Measurements from ENCODE around the gene STRAP. TPM values are rescaled to one million over a fixed set of nuclear protein-coding genes. Genes with fewer than 3 reads are reported as not detected.

The STRAP gene
- total RNA-seq, 1 experiment from 2014 or later = 210 TPM

- Histone ChIP-seq H4K8ac (replicated peaks; ENCODE audit: insufficient read length, low read depth, low read length) (no peak overlapping the region), H2BK5ac (ENCODE audit: insufficient read length, low read length) (no peak overlapping the region), H2AK5ac (ENCODE audit: insufficient read length, low read length) (no peak overlapping the region), H3K14ac (ENCODE audit: insufficient read depth, low read length) (no peak overlapping the region), H4K20me1 (ENCODE audit: control insufficient read depth, insufficient read depth, insufficient read length) (no peaks in the 10 kb centered on the region), H2BK12ac (ENCODE audit: insufficient read length, low read depth, low read length) (no peak overlapping the region), H3K4me2 (ENCODE audit: insufficient read depth, insufficient read length, low read length) (no peak overlapping the region), H2BK20ac (ENCODE audit: low read depth, low read length, poor library complexity, severe bottlenecking) (no peak overlapping the region), H3K27ac (ENCODE audit: insufficient read length, low read depth, low read length) (no peak overlapping the region), H2BK120ac (ENCODE audit: low read depth, low read length, poor library complexity, severe bottlenecking) (no peak overlapping the region), H4K91ac (ENCODE audit: insufficient read length, low read depth, low read length) (no peak overlapping the region), H3K9ac (ENCODE audit: extremely low read depth, insufficient read length, low read length) (no peak overlapping the region), H3K4ac (ENCODE audit: low read depth, low read length) (no peak overlapping the region), H3K4me1 (ENCODE audit: insufficient read depth, low read length) (no peaks in the 10 kb centered on the region), H3K23ac (ENCODE audit: insufficient read length, low read depth, low read length) (no peak overlapping the region), H3T11ph (ENCODE audit: low read length) (no peak overlapping the region), H3K56ac (ENCODE audit: insufficient read length, low read depth, low read length) (no peak overlapping the region), H3K9me3 (ENCODE audit: control insufficient read depth, low read depth, low read length) (no peaks in the 10 kb centered on the region), H3K27me3 (ENCODE audit: insufficient read depth, low read length) (no peaks in the 10 kb centered on the region), H4K5ac (ENCODE audit: insufficient read length, low read depth, low read length) (no peak overlapping the region), H2BK15ac (ENCODE audit: low read depth, low read length) (no peak overlapping the region), H2AFZ (ENCODE audit: low read length) (no peak overlapping the region), H3K23me2 (ENCODE audit: insufficient read length, low read depth, low read length, poor library complexity, severe bottlenecking) (no peaks in the 10 kb centered on the region), H3K79me2 (ENCODE audit: insufficient read depth, low read length) (no peaks in the 10 kb centered on the region), H3K18ac (ENCODE audit: insufficient read length, low read depth, low read length) (no peak overlapping the region), H3K79me1 (ENCODE audit: insufficient read depth, low read depth, low read length, poor library complexity, severe bottlenecking) (no peaks in the 10 kb centered on the region)
- Mint-ChIP-seq H3K27ac (no peak overlapping the region), H3K27me3 (ENCODE audit: low read depth) (no peaks in the 10 kb centered on the region), H3K36me3 (ENCODE audit: insufficient read depth in 1 of 3, low read depth in 3 of 3) (peaks cover 0 to 7% (median 5%) of the 10 kb centered on the region in 3 experiments; a peak in 2 of 7 replicates), H3K4me3 (no peak overlapping the region), H3K4me1 (peaks cover 16% of the 10 kb centered on the region in 2 experiments), H3K9me3 (peaks cover 0 to 2% of the 10 kb centered on the region in 2 experiments; a peak in 2 of 5 replicates)
- no peak for DNase-seq
- TF ChIP-seq CTCF (conservative IDR thresholded peaks at IDR 0.05) = no peak
Observed at GRCh38 chr12:15937902-15938301, 55.7 kb downstream of the STRAP start.
